ENCODE results near the gene CSF3.

GRCh38 chr17:39979893-39980350 lies 35.3 kb upstream of the CSF3 start:
- TF ChIP-seq, protein P1, sequence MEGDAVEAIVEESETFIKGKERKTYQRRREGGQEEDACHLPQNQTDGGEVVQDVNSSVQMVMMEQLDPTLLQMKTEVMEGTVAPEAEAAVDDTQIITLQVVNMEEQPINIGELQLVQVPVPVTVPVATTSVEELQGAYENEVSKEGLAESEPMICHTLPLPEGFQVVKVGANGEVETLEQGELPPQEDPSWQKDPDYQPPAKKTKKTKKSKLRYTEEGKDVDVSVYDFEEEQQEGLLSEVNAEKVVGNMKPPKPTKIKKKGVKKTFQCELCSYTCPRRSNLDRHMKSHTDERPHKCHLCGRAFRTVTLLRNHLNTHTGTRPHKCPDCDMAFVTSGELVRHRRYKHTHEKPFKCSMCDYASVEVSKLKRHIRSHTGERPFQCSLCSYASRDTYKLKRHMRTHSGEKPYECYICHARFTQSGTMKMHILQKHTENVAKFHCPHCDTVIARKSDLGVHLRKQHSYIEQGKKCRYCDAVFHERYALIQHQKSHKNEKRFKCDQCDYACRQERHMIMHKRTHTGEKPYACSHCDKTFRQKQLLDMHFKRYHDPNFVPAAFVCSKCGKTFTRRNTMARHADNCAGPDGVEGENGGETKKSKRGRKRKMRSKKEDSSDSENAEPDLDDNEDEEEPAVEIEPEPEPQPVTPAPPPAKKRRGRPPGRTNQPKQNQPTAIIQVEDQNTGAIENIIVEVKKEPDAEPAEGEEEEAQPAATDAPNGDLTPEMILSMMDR (IDR thresholded peaks at IDR 0.05) = no peak
- no peak for TF ChIP-seq POLR2A (IDR thresholded peaks at IDR 0.05)
